Heart left ventricle (tissue), 16 donors: Measurements from ENCODE around the gene TLK1. TPM values are rescaled to one million over a fixed set of nuclear protein-coding genes. Genes with fewer than 3 reads are reported as not detected.
"Not testable (repeated sequence)": the region's sequence is repeated elsewhere in the genome, so short reads cannot be mapped to it uniquely, and the experiment has no call there.

Source experiments
- ATAC-seq, 4 donors: fragments of 200-7000 bp; cut with Tn5 transposase; one replicate each; pipeline ENCODE4 v1.9.1; 2020 to 2022; ENCODE audit warnings: moderate library complexity in 4 of 4, mild to moderate bottlenecking in 3 of 4, moderate number of reproducible peaks in 1 of 4
- DNase-seq, 5 donors: peaks; one replicate each; pipeline ENCODE4 v3.0.0-alpha.2; 2020
- H3K27ac ChIP-seq, 12 donors: fragments of 200-600 bp; sonication (generic) in 4 of 12; one replicate each; pipeline versions ENCODE4 v1.5.0 to v1.8.0; 2016 to 2022; ENCODE audit warnings: mild to moderate bottlenecking in 2 of 12
- H3K27me3 ChIP-seq, 9 donors: fragments of 200-600 bp; sonication (generic) in 2 of 9; one replicate each; pipeline versions ENCODE4 v1.5.1 to v1.8.0; 2016 to 2022; ENCODE audit warnings: mild to moderate bottlenecking in 3 of 9
- H3K36me3 ChIP-seq, 9 donors: fragments of 200-600 bp; sonication (generic) in 2 of 9; one replicate each; pipeline versions ENCODE4 v1.5.0 to v1.8.0; 2018 to 2022; ENCODE audit warnings: mild to moderate bottlenecking in 2 of 9
- H3K4me1 ChIP-seq, 12 donors: fragments of 200-600 bp; sonication (generic) in 4 of 12; one replicate each; pipeline versions ENCODE4 v1.5.0 to v1.8.0; 2016 to 2022; ENCODE audit warnings: mild to moderate bottlenecking in 3 of 12
- H3K4me3 ChIP-seq, 12 donors: fragments of 200-600 bp; sonication (generic) in 4 of 12; one replicate each; pipeline versions ENCODE4 v1.5.0 to v1.8.0; 2017 to 2022; ENCODE audit warnings: mild to moderate bottlenecking in 9 of 12, moderate library complexity in 4 of 12
- H3K9me3 ChIP-seq, 12 donors: fragments of 200-600 bp; sonication (generic) in 4 of 12; one replicate each; pipeline versions ENCODE4 v1.5.0 to v1.8.0; 2016 to 2022; ENCODE audit warnings: mild to moderate bottlenecking in 1 of 12
- CTCF ChIP-seq, 12 donors: fragments of 200-600 bp; sonication (generic) in 4 of 12; IDR thresholded peaks; one replicate each; pipeline versions ENCODE4 v1.5.0 to v1.8.0; 2018 to 2022; ENCODE audit warnings: antibody characterized with exemption in 12 of 12, mild to moderate bottlenecking in 5 of 12
- POLR2A ChIP-seq, 2 donors: fragments of 450-650 bp; IDR thresholded peaks; one replicate each; pipeline ENCODE4 v1.6.1; 2017; ENCODE audit warnings: antibody characterized with exemption in 2 of 2, mild to moderate bottlenecking in 2 of 2, moderate library complexity in 2 of 2
- WGBS, 4 donors: extraction: QIAGEN DNeasy Blood & Tissue Kit in 2 of 4; methylation state at CpG; one replicate each; pipeline versions ENCODE4 v1.1.5 to v1.1.7; 2013 to 2018; 5-methylcytosine and 5-hydroxymethylcytosine counted together
- intact Hi-C, 10 donors: fragments of 100-400 bp; cut with DNase I; formaldehyde crosslinking; loops; one replicate each; pipeline versions ENCODE4 v1.11.1 to v1.14.2; 2022
- polyA plus RNA-seq, 2 donors: library from polyadenylated mRNA; stranded (reverse); fragments of 200-250 nt; gene quantifications; one replicate each; pipeline ENCODE4 v1.2.3, GENCODE V29; 2013
- total RNA-seq, 9 donors: library from RNA; depleted of rRNA in 2 of 9; stranded (reverse); fragments of >200 nt in 2 of 9; fragmentation: NEBNext Ultra II Directional in 3 of 9; extraction: Animal tissue kit (Norgen Biotek cat#: 25700) in 3 of 9; gene quantifications; one replicate each; pipeline versions ENCODE4 v1.1.0 to v1.2.4, GENCODE V29; 2016 to 2023
- donor health status: ischemic (EF 13 %, LVEDD 7.1; RV severe dilation, severe dysfunction).
- donor health status: healthy with polysubstance abuse.
- donor health status: DM: no; HTN: yes; CAD: no.
- donor health status: DM: no; HTN: no; CAD: no.
- donor health status: ischemic (EF 25% LVEDD 6.9; RV normal size, moderate dysfunction).
- donor health status: ischemic (EF 25% LVEDD 5.7; RV mildly dilated, moderate dysfunction).
- donor health status: healthy.
- donor health status: DM: yes; HTN: yes; CAD: no.
- donor health status: ischemic (EF 35%, LVEDD 5.7; RV mildly dilated, moderate dysfunction).
- donor health status: nonischemic (EF 11% LVEDD 7.7; RV severe dilation, severe dysfunction).
- donor health status: DM: yes; HTN: yes; CAD: no.
- donor health status: PGD.
- donor health status: ischemic (EF 29% LVEDD 5.4; RV normal size, mild dysfunction).
- donor health status: nonischemic (EF 23%, LVEDD 6.1; RV moderate dilation, normal function).

TLK1 gene
- total and polyA plus RNA-seq, 11 donors: 7.2 to 41.4 (median 26.8) TPM

GRCh38 chr2:171084128-171084527 lies 76.6 kb downstream of the TLK1 start:
- Histone ChIP-seq H3K27me3 (no peaks in the 10 kb centered on the region), H3K4me1 (peaks cover 0 to 21% (median 4%) of the 10 kb centered on the region in 12 donors), H3K4me3 (no peak overlapping the region), H3K36me3 (peaks cover 0 to 4% (median 0%) of the 10 kb centered on the region in 9 donors), H3K27ac (no peak overlapping the region), H3K9me3 (no peaks in the 10 kb centered on the region)
- no peak for ATAC-seq
- intact Hi-C loops: loop anchor here in 2 of 10 donors (5.0 to 10.0 kb wide), 2 partner anchors 78 to 109 kb away; partner anchors contain the start of gene TLK1 (in 1 of the 2)
- TF ChIP-seq CTCF (IDR thresholded peaks at IDR 0.05) (no peak), POLR2A (IDR thresholded peaks at IDR 0.05) (no peak)
- DNase-seq: no peak
- WGBS, 4 donors: 65 to 72% (median 70%) methylated on average over 5 of the region's 5 CpGs

- Histone ChIP-seq H3K4me3 (no peak overlapping the region), H3K27ac (no peak overlapping the region), H3K36me3 (peaks cover 0 to 5% (median 0%) of the 10 kb centered on the region in 9 donors), H3K4me1 (peaks cover 0 to 21% (median 4%) of the 10 kb centered on the region in 12 donors), H3K27me3 (no peaks in the 10 kb centered on the region), H3K9me3 (no peaks in the 10 kb centered on the region)
- intact Hi-C loops: loop anchor here in 2 of 10 donors (5.0 to 10.0 kb wide), 2 partner anchors 79 to 109 kb away; partner anchors contain the start of gene TLK1 (in 1 of the 2)
- TF ChIP-seq CTCF (IDR thresholded peaks at IDR 0.05) (no peak), POLR2A (IDR thresholded peaks at IDR 0.05) (no peak)
- ATAC-seq (no peak), DNase-seq (no peak)
- WGBS, 4 donors: 72 to 75% (median 74%) methylated on average over 2 of the region's 2 CpGs
Measured at GRCh38 chr2:171083451-171083850, 77.2 kb downstream of the TLK1 start.

- Histone ChIP-seq H3K4me3 (no peak overlapping the region), H3K4me1 (peaks cover 0 to 17% (median 4%) of the 10 kb centered on the region in 12 donors), H3K27me3 (no peaks in the 10 kb centered on the region), H3K36me3 (peaks cover 0 to 7% (median 0%) of the 10 kb centered on the region in 9 donors), H3K27ac (no peak overlapping the region), H3K9me3 (no peaks in the 10 kb centered on the region)
- ATAC-seq (no peak), DNase-seq (no peak)
- intact Hi-C loops: loop anchor here in 2 of 10 donors (5.0 to 10.0 kb wide), 2 partner anchors 81 to 107 kb away; partner anchors contain the start of gene TLK1 (in 1 of the 2)
- TF ChIP-seq POLR2A (IDR thresholded peaks at IDR 0.05) (no peak), CTCF (IDR thresholded peaks at IDR 0.05) (no peak)
- WGBS, 4 donors: 82 to 85% (median 84%) methylated on average over 3 of the region's 3 CpGs
Measured at GRCh38 chr2:171081649-171082111, 79.0 kb downstream of the TLK1 start.

- WGBS, 4 donors: 91 to 96% (median 94%) methylated on average over 6 of the region's 6 CpGs
- Histone ChIP-seq H3K36me3 (peaks cover 0 to 9% (median 0%) of the 10 kb centered on the region in 9 donors), H3K4me1 (peaks cover 0 to 11% (median 0%) of the 10 kb centered on the region in 12 donors), H3K9me3 (no peaks in the 10 kb centered on the region), H3K27me3 (no peaks in the 10 kb centered on the region), H3K27ac (no peak overlapping the region), H3K4me3 (no peak overlapping the region)
- intact Hi-C loops: loop anchor here in 2 of 10 donors (5.0 to 10.0 kb wide), 2 partner anchors 82 to 106 kb away; partner anchors contain the start of gene TLK1 (in 1 of the 2)
- no peak for TF ChIP-seq CTCF (IDR thresholded peaks at IDR 0.05)
- no peak for TF ChIP-seq POLR2A (IDR thresholded peaks at IDR 0.05)
- DNase-seq (no peak), ATAC-seq (no peak)
Measured at GRCh38 chr2:171080607-171081006, 80.1 kb downstream of the TLK1 start.

GRCh38 chr2:171076422-171076821 lies 84.3 kb downstream of the TLK1 start:
- H3K4me3 ChIP-seq, DNase-seq, ATAC-seq, H3K9me3 ChIP-seq, H3K4me1 ChIP-seq, H3K27me3 ChIP-seq, intact Hi-C loops, H3K27ac ChIP-seq: not testable (repeated sequence)
- peaks cover 0 to 13% (median 7%) of the 10 kb centered on the region in 9 donors for H3K36me3 ChIP-seq
- 90 to 99% (median 93%) methylated on average over 7 of the region's 7 CpGs for WGBS, 4 donors
